ENCODE measurements around the gene RGPD8.
"Not testable (repeated sequence)": the region's sequence is repeated elsewhere in the genome, so short reads cannot be mapped to it uniquely, and the experiment has no call there.

Gene RGPD8

DNA sequence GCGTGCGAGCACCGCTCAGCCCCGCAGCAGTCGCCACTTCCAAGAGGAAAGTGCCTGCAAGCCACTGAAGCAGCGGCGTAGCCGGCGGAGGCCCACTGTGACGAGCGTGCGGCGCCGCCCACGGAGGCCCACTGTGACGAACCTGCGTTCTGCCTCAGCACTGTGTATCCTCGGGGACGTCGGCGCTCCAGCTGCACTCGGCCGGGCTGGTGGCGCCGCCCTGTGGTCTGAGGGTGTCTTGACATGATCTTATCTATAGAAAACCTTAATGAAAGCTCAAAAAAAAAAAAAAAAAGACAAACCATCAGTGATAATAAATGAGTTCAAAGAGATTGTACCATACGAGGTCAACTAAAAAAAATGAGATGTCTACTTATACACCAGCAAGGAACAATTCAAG lies at the start of gene RGPD8:
RGPD8 (minus strand) TSS at position 166 of the 400 bp plus-strand sequence. CDS start 192 bp downstream, outside the sequence.
- not testable (repeated sequence) for DNase-seq

DNA sequence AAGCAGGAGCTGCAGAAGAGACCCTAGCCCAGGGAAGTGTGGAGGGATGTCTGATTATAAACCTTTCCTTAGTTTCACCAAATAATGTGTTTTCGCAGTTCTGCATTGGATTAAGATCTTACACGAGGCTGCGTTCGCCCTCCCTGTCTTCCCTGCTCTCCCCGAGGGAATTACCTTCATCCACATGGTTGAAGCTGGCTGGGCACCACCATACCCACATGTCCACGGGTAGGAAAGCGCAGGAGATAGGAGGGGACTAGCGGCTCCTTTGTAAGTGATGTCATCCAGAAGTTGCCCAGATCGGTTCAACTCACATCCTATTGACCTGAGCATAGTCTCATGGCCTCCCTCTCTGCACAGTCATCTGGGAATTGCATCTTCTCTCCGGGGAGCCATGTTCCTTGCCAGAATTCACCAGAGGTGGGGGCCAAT lies 49.6 kb upstream of the RGPD8 start:
- DNase-seq, result peak; percentile 2 to 56

DNA sequence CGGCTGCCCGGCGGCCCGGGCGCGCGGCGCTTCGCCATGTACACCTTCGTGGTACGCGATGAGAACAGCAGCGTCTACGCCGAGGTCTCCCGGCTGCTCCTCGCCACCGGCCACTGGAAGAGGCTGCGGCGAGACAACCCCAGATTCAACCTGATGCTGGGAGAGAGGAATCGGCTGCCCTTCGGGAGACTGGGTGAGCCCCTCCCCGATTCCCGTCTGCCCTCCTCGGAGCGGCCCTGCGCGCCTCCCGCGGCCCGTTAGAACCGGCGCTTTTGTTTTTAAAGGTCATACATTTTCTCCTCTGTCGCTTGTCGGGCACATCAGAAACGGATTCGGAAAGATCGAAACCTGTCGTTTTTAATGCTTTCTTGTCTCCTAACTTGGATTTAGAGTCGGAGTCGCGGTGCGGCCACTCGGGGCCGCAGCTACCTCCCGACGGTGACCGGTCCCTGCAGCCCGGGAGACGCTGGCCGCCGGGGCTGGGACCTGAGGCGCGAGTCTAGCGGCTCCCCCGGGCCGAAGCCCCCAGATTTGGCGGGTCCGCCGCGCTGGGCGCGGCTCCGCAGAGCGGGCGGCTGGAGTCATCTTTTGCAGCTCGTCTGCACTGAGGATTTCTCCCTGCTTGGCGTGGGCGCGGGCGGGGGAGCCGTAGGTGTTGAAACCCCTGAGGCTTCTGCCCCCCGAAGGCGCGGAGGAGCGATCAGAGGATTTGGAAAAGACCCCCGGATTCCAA lies 49.0 kb upstream of the RGPD8 start:
- DNase-seq, result peak in 1 of 2 experiments; percentile 24

DNA sequence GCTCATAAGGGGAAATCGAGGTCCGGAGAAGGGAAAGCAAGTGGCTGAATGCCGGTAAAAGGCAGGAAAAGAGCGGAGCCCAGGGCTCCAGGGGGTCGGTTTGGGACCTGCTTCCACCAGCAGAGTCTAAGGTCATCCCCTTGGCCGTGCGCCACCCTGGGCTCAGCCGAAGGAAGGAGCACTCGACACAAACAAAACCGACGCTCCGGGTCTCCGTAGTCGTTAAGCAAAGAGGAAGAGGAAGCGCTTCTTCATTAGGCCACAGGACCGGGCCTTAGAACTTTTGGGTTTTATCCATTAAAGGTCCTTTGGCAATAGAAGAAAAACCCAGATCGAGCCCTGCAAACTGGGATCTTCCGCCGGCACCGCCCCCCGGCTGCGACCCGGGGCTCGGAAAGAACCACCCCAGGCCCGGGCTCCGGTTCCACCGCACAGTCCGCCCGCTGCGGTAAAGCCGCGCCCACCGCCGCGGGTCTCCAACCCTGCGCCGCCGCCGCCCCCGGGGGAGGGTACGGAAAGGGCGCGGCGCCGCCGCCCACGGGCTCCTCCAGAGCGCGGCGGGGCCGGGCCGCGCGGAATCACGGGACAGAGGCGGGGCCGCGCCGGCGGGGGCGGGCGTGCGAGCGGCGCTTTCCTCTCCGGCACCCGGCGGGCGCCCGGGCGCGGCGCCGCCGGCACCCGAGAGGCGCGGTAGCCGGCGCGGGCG lies 48.2 kb upstream of the RGPD8 start, which contains the start of gene TTL:
TTL (plus strand) TSS at position 629 of the 706 bp plus-strand sequence. CDS start 189 bp downstream, outside the sequence.
- DNase-seq, result peak; percentile 41 to 71

DNA sequence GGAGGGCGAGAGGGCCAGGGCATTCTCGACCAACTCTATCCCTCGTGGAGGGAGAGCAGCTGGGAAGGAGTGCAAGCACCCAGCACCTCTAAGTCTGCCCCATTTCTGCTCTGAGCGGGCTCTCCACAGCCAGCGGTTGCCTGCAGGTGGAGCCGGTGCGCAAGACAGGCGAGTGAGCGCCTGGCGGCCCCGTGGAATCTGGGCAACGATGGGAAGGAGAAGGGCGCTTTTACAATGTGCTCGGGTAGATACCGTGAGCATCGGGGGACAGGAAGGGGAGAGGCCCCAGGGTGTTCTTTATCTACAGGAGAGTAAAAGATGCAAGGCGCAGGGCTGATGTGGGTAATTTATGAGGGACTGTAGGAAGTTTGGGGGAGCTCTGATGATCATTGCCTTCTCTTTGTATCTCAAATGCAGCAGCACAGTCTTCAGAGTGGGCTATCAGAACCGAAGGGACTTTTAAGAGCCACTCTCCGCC lies 47.6 kb upstream of the RGPD8 start:
- DNase-seq, result peak; percentile 57 to 68

DNA sequence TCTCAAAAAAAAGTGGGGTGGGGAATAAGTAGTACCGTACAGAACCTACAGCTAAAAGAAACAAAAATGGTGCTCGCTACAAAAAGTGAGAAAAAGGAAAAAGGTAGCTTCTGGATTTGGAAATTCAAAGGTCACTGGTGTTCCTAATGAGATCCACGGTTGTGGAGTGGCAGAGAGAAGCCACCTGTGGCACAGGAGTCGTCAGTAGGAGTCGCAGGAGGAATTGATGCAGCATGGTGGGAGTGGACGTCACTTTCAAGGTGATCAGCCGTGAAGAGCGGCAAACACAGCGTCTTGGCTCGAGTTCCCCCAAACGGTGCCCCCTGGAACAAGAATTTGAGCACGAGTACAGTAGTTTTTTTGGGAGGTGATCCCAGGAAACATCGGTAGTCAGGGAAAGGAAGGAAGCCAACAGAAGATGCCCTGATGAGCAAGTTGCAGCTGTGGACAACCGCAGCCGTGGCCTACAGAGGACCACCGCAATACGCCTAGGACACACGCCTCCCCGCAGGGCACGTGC lies 47.1 kb upstream of the RGPD8 start:
- no peak for DNase-seq

DNA sequence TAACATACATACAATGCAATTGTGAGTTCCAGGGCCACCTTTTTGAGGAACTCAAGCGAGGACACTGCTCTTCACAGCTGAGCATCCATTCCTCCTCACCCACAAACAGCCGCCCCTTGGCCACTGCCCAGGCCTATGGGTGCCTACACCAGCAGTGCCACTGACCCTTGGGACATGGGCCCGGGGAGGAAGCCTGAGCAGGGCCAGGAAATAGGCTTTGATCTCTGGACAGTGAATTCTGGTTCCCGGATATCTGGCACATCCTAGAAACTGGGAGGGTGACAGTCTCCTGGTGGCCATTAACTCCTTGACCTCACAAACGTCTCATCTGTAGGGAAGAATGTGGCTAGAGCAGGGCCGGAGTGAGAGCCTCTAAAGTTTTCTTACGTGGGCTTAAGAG lies 43.0 kb upstream of the RGPD8 start:
- no peak for DNase-seq

DNA sequence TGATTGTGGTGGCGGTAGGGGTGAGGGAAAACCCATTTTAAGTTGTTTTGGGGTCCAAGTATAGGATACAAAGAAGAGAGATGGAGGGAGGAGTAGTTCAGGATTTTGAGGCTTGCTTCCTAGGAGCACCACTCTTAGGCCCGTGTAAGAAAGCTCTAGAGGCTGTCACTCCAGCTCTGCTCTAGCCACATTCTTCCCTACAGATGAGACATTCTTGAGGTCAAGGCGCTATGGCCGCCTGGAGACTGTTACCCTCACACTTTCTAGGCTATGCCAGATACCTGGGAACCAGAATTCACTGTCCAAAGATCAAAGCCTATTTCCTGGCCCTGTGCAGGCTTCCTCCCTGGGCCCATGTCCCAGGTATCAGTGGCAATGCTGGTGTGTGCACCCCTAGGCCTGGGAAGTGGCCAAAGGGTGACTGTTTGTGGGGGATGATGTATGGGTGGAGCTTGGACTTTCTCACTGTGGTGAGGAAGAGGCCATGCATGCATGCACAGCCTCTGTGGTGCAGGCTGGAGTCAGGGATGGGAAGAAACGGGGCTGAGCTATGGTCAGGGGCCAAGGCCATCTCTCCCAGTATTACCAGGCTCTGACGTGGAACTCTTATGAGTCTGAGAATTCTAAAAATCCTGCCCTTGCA lies 41.5 kb upstream of the RGPD8 start:
- no peak for DNase-seq

DNA sequence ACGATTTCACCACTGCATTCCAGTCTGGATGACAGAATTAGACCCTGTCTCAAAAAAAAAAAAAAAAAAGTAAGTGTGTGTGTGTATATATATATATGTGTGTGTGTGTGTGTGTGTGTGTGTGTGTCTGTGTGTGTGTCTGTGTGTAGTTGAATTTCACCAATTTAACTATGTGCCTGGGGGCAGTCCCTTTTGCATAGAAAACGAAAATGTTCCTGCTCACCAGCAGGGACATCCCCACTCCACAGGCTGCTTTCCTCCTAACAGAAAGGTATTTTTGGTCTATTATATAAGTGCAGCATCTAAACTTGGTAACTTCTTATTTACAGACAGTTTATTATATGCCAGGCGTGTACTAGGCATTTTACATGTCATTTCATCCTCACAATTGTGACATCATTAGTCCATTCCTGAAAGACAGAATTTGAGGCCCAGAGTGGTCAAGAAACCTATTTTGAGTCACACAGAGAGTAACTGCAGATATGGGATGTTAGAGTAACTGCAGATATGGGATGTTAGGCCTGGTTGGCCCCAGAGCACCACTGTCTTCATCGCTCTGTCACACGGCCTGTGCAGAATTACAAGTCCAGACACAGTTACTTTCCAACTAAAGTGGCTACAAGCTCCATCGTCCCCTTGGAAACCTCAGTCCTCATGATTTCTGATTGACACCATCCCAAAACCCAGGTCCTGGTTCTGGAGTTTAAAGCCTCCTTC lies 39.3 kb upstream of the RGPD8 start:
- DNase-seq, result no peak

DNA sequence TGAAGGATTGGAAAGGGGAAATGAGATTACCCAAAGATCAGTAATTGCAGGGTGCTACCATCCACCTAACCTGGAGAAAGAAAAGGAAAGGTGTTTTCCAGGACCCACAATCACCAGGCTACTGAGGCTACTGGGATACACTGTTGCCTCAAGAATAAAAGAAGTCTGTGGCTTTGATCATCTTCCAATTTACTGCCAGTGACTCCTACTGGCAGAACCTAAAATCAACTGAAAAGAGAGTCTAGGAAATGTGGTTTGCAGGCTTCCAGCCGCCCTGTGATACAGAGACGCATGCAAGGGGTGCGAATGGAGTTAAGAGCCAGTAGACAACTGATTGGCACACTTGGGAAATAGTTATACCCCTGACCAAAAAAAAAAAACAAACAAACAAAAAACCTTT lies 31.9 kb upstream of the RGPD8 start:
- no peak for DNase-seq

DNA sequence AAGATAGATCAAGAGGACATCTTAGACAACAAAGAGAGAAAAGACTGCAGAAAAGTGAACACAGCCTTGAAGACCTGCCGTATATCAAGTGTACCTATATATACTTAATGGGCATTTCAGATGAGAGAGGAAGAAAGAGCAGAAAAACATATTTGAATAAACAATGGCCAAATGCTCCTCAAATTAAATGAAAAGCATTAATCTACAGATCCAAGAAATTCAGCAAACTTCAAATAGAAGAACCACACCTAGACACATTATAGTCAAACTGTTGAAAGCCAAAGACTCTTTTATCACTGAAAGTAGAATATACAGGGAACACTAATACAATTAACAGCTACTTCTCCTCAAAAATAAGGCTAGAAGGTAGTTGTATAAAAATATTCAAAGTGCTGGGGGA lies 29.8 kb upstream of the RGPD8 start:
- DNase-seq, result no peak

DNA sequence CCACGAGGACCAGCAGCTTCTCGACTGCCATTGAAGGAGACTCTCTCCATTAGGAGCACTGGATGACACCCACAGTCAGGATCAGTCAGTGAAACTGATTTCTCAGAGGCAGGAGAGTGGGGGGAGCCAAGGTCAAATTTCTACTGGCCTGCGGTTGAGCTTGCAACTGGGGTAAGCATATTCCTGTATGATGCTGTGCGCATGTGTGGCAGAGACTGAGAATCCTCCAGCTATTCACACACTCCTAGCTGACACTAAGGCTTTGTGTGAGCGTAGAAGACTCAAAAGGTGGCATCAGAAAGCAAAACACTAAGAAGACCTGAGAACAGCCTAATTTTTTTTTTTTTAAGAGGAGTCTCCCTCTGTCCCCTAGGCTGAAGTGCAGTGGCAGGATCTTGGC lies 28.7 kb upstream of the RGPD8 start:
- DNase-seq, result no peak

DNA sequence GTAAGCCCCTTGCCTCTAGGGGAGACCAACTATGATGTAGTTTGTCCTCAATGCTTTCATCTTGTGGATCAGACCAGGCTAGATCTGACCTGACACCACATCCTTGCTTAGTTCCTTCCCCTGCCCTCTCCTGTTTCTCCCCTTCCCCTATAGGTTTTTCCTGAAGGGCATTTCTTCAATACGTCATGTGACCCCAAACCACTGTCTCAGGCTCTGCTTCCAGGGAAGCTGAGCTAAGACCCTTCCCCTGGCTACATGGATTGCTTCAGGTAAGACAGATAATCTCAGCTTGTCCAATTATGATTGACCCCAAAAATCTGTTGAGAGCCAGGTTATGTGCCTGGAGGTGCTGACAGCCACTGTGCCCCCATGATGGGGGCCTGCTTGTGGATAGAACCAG lies 25.9 kb upstream of the RGPD8 start:
- no peak for DNase-seq

DNA sequence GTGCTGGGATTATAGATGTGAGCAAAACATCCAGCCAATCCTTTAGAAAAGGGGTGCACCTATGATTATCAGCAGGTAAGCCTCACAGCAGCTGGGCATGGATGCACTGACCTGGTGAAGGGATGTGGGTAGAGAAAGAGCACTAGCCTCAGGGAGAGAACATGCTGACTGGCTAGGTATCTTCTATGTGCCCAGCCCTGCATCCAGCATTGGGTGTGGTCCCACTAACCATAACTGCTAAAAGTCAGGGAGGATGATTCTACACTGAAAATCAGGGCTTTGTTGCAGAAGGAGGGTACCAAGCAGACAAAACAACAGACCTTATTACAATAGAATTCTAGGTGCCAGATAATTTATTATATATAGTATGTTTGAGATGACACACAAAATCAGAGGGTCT lies 21.1 kb upstream of the RGPD8 start:
- DNase-seq, result no peak

DNA sequence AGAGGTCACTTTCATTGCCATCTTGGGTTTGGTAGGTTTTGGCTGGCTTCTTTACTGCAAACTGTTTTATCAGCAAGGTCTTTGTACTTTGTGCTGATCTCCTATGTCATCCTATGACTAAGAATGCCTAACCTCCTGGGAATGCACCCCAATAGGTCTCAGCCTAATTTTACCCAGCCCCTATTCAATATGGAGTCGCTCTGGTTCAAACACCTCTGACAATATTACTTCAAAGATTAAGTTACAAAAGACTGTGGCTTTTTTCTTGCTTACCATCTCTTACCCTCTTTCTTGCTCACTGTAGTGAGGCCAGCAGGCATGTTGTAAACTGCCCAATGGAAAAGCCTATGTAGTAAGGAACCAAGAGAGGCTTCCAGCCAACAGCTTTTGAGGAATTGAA lies 17.9 kb upstream of the RGPD8 start:
- no peak for DNase-seq

DNA sequence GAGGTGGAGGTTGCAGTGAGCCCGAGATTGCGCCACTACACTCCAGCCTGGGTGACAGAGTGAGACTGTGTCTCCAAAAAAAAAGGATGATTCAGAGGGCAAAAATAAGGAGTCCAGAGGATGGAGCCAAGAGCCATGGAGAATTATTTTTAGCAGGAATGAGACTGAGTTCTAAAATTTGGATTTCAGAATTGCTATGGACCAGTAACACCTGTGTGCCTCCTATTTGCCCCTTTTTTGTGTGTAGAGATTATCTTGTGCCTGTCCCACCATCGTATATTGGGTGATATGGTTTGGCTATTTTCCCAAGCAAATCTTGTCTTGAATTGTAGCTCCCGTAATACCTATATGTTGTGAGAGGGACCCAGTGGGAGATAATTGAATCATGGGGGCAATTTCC lies 16.4 kb upstream of the RGPD8 start:
- no peak for DNase-seq

DNA sequence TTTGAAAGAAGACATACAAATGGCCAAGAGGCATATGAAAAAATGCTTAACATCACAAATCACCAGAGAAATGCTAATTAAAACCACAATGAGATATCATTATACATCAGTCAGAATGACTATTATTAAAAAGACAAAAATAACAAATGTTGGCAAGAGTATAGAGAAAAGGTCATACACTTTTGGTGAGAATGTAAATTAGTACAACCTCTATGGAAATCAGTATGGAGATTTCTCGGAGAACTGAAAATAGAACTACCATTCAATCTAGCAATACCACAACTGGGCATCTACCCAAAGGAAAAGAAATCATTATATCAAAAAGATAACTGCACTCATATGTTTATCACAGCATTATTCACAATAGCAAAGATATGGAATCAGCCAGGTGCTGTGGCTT lies 10.8 kb upstream of the RGPD8 start:
- DNase-seq, result not testable (repeated sequence)

DNA sequence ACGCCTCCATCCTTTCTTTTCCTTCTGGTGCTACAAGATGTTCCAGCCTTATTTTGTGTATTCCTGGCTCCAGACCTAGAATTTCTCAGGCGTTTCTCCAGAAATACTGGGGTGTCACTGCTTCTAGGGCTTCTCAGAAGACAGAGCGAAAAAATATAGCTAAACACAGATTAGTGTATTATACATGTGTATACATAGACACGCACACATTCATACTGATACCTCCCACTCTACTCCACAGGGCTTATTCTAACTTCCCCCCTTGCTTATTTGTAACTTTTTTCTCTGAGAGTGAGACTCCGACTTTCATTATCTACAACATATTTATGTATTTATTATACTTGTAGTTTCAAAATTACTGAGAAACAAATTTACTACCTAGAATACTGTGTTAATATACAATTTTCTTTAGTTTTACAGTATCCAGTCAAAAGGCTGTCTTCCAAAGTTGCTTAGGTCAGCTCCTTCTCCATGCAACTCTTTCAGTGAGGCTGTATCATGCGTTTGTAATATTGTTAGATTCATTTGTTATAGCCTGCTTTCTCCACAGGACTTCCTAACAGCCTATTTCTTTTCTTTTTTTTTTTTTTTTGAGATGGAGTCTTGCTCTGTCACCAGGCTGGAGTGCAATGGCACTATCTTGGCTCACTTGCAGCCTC lies 5.3 kb upstream of the RGPD8 start:
- not testable (repeated sequence) for DNase-seq

DNA sequence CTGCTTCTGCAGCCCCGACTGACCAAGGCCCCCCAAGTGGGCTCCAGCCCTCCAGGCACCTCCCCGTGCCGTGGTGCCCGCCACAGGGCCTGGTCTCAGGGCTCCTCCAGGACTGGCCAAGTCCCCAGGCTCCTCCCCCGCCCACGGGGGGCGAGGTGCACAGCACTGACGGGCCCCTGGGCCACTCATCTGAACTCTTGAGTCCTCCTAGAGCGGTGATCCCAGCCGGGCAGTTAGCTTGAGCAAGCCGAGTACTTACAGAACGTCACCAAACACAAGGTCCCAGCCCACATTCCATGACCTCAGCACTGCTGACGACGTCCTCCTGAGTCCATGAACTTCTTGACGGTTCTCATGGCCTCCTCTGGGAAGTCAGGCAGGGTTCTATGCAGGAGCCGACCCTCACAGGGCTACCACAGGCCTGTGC lies 4.0 kb upstream of the RGPD8 start:
- DNase-seq, result not testable (repeated sequence)

DNA sequence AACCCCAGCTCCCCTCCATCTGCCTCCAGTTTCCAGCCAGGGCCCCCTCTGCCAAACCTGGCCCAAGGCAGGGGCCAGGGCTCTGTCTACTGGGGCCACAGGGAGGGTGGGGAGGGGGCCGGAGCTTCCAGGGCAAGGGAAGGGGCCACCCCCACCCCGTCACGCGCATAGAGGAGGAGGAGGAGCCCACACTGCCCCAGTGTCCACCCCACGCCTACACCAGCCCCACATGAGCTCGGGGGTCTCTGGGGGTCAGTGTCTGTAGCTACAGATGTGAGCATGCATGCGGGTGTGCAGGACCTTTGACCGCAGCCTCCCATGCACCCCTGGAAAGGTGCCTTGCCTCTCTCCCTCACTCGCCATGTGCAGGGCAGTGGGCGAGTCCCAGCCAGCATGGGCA lies 3.5 kb upstream of the RGPD8 start:
- not testable (repeated sequence) for DNase-seq

DNA sequence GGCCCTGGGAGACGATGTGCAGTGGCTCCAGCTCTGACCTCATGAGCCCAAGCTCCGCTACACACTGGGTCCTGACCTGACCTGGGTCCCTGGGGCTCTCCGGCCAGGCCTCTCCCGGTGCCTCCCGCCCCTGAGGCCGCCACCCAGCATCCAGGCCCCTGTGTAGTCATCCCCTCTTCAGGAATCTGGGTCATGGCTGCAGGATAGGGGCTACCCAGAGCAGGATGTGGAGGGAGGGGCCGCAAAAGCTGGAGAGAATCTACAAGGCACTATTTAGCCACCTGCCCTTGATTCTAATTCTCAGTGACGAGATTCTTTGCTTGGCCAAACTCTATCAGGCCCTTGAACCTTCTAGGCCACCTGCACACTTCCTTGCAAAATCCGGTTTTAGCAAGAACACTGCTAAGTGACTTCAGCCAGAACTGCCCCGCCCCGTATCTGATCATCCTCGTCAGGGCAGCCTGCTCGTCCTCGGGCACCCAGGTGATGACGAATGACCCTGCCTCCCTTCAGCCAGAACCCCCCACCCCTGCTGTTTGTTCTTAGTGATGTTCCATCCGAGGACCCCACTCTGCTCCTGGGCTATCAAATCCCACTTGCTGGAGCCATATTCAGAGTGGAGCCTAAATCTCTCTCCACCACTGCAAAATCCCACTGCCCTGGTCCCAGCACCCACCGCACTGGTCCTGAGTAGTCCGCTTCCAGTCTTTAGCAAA lies 2.4 kb upstream of the RGPD8 start:
- DNase-seq, result not testable (repeated sequence)
